BJ (cell line): ENCODE measurements around the gene DGAT2. TPM values are rescaled to one million over a fixed set of nuclear protein-coding genes. Genes with fewer than 3 reads are reported as not detected.

Source experiments
- CTCF ChIA-PET: fragments of 350-600 bp; formaldehyde crosslinking; extraction: SDS; loops from one replicate; lab custom pipeline; 2021; ENCODE audit warnings: antibody characterized with exemption, inconsistent platforms; lab: Yijun Ruan, JAX
- POLR2A ChIA-PET: fragments of 300-600 bp; sonication (Branson Sonifier 250); formaldehyde crosslinking; extraction: SDS; loops from one replicate; lab custom pipeline; 2021; ENCODE audit warnings: antibody characterized with exemption; lab: Charles Lee
- DNase-seq: peaks from one replicate; pipeline ENCODE4 v3.0.0-alpha.2; 2011; ENCODE audit warnings: low read depth
- H3K27me3 ChIP-seq: 2 replicates; pipeline ENCODE4 v1.6.0; 2011; ENCODE audit warnings: low read length; ENCODE audit not compliant: control insufficient read depth, insufficient read depth
- H3K36me3 ChIP-seq: 2 replicates; pipeline ENCODE4 v1.5.1; 2011; ENCODE audit warnings: low read length; ENCODE audit not compliant: control insufficient read depth, insufficient read depth
- H3K4me3 ChIP-seq: 2 replicates; pipeline ENCODE4 v1.5.1; 2011; ENCODE audit warnings: low read depth, mild to moderate bottlenecking, control low read depth, low read length
- polyA plus RNA-seq: library from polyadenylated mRNA; depleted of rRNA; stranded (reverse); fragments of >200 nt; gene quantifications from 2 replicates; pipeline ENCODE4 v1.2.3, GENCODE V29; 2011
- TF ChIP-seq, protein P1 (sequence below): IDR thresholded peaks from 2 replicates; pipeline ENCODE4 v1.5.1; 2011; ENCODE audit warnings: low read depth, mild to moderate bottlenecking, control low read depth, inconsistent platforms, low read length, moderate library complexity; ENCODE audit not compliant: insufficient read depth

DGAT2 gene
- polyA plus RNA-seq, 1 experiment = 2.6 TPM

DNA sequence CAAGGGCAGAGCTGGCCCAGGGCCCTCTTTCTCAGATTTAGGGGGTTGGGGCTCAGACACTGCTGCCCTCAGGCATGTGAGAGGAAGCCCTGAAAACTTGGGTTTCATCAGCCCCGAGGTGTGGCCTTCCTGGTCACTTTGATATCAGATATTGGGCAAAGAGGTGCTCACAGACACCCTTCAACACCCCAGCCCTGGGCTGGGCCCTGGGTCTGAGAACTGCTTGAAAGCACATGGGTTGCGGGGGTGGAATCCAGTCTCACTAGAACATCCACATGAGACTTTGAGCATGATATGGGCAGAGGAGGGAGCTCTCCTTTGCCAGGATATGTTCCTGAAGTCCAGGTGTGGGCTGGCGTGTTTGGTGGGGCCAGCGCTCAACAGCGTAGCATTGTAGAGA is 10.4 kb downstream of the DGAT2 start:
- Histone ChIP-seq H3K36me3 (no peaks in the 10 kb centered on the region), H3K4me3 (no peak overlapping the region), H3K27me3 (peaks cover 1% of the 10 kb centered on the region; the same call in 1 of the 2 replicates)
- ChIA-PET CTCF (interaction anchor here (2.7 kb wide), 1 partner anchor 24 kb away, joined by 10 read pairs; no protein-coding TSS in a partner anchor), POLR2A (no interaction called here)
- DNase-seq = no peak
- TF ChIP-seq, protein P1, sequence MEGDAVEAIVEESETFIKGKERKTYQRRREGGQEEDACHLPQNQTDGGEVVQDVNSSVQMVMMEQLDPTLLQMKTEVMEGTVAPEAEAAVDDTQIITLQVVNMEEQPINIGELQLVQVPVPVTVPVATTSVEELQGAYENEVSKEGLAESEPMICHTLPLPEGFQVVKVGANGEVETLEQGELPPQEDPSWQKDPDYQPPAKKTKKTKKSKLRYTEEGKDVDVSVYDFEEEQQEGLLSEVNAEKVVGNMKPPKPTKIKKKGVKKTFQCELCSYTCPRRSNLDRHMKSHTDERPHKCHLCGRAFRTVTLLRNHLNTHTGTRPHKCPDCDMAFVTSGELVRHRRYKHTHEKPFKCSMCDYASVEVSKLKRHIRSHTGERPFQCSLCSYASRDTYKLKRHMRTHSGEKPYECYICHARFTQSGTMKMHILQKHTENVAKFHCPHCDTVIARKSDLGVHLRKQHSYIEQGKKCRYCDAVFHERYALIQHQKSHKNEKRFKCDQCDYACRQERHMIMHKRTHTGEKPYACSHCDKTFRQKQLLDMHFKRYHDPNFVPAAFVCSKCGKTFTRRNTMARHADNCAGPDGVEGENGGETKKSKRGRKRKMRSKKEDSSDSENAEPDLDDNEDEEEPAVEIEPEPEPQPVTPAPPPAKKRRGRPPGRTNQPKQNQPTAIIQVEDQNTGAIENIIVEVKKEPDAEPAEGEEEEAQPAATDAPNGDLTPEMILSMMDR = no peak

DNA sequence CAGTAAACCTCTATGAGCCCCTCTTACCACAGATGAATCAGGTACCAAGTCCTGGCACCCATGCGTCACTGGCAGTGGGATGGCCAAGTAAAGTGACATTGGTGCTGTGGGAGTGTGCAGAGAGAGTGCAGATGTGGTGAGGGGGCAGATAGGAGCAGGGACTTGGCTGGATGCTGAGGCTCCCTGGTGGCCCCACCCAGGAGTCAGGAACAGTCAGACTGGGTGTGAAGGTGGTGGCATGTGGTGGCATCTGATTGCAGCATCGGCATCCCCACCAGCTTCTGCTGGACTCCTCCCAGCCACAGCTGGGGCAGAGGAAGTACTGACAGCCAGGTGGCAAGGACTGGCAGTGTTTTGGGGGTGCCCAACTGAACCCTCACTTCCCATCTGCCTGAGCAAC is 11.4 kb downstream of the DGAT2 start:
- CTCF ChIA-PET = interaction anchor here (1.0 to 2.7 kb wide), 2 partner anchors 23 to 74 kb away, joined by 3 to 10 read pairs; no protein-coding TSS in a partner anchor
- Histone ChIP-seq H3K36me3 (no peaks in the 10 kb centered on the region), H3K4me3 (no peak overlapping the region), H3K27me3 (no peaks in the 10 kb centered on the region; the same call in 1 of the 2 replicates)
- POLR2A ChIA-PET = no interaction called here
- TF ChIP-seq, protein P1 = no peak
- no peak for DNase-seq

DNA sequence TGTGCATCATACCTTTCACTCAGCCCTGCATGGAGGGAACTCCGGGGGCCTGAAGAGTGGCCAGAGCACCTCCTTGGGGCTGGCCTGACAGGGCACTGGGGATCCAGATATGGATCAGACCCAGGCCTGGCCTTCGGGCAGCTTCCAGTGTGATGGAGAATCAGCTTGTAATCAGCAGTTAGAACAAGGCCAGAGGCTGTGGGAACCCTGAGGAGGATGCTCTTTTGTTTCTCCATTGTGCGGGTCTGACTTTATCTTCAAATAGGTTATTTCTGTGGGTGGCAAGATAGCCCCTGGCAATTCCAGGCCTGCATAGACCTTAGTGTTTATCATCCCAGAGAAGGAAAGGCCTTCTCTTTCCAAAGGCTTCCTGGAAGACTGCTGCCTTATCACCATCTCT is 12.3 kb downstream of the DGAT2 start:
- no peak for DNase-seq
- CTCF ChIA-PET = interaction anchor here (1.0 to 2.7 kb wide), 2 partner anchors 22 to 75 kb away, joined by 3 to 10 read pairs; no protein-coding TSS in a partner anchor
- no peaks in the 10 kb centered on the region for H3K36me3 ChIP-seq
- no peaks in the 10 kb centered on the region for H3K27me3 ChIP-seq
- TF ChIP-seq, protein P1 = no peak
- POLR2A ChIA-PET = no interaction called here
- H3K4me3 ChIP-seq = no peak overlapping the region

DNA sequence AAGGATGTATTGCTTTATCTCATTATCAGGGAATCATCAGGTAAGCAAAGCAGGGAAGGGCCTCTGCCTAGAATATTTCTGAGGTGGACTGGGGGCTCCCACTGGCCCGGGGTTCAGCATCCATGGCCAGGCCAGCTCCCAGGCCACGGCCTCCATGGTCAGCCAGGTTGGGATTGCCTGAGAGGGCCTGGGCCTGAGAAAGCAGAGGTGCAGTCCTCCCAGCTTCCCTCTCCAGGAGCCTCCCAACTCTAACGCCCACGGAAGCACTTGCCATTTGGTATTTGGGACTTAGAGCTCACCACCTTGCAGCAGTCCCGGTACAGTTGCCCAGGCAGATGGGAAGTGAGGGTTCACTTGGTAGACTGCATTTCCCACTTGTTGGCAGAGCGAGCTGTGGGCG is 12.7 kb downstream of the DGAT2 start:
- Histone ChIP-seq H3K27me3 (no peaks in the 10 kb centered on the region), H3K4me3 (no peak overlapping the region), H3K36me3 (no peaks in the 10 kb centered on the region)
- ChIA-PET POLR2A (no interaction called here), CTCF (interaction anchor here (2.7 kb wide), 1 partner anchor 21 kb away, joined by 10 read pairs; no protein-coding TSS in a partner anchor)
- TF ChIP-seq, protein P1 = no peak
- no peak for DNase-seq

DNA sequence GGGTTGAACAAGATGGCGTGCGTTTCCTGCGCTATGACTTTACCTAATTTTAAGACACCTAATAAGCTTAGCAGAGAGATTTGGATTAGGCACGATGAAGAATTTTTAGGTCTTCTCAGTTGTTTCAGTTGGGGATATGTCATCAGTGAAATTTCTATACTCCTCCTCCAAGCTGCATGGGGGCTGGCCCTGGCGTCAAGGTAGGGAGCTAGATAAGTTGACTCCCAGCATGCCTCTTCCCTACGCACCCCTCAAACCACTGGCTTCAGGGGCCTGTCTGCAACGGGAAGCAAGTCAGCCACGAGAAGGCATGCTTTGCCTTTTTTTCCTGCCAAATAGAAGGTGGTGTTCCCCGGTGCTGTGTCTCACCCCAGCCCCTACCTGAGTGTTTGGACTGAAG is 13.3 kb downstream of the DGAT2 start:
- Histone ChIP-seq H3K36me3 (no peaks in the 10 kb centered on the region), H3K4me3 (no peak overlapping the region), H3K27me3 (no peaks in the 10 kb centered on the region)
- no peak for DNase-seq
- ChIA-PET POLR2A (no interaction called here), CTCF (interaction anchor here (2.7 kb wide), 1 partner anchor 21 kb away, joined by 10 read pairs; no protein-coding TSS in a partner anchor)
- TF ChIP-seq, protein P1 = no peak
